Mesothelial cell of epicardium (in vitro differentiated cells): Measurements from ENCODE around the gene SMAD9. TPM values are rescaled to one million over a fixed set of nuclear protein-coding genes. Genes with fewer than 3 reads are reported as not detected.
A peak's percentile ranks its signal among the peaks of the same experiment; 100 is the strongest.

Experiments
- DNase-seq, 2 experiments: peaks; one replicate each; pipeline ENCODE4 v3.0.0; 2021; ENCODE audit warnings: low spot score in 2 of 2; ENCODE audit not compliant: unreplicated experiment in 2 of 2
- H3K27ac Mint-ChIP-seq: 2 replicates; pipeline ENCODE4 v1.8.0; 2021; ENCODE audit warnings: mixed read lengths
- H3K27me3 Mint-ChIP-seq: 2 replicates; pipeline ENCODE4 v1.8.0; 2021; ENCODE audit warnings: low read depth, mixed read lengths
- H3K36me3 Mint-ChIP-seq: 2 replicates; pipeline ENCODE4 v1.8.0; 2021; ENCODE audit warnings: mixed read lengths
- H3K4me1 Mint-ChIP-seq: 2 replicates; pipeline ENCODE4 v1.8.0; 2021; ENCODE audit warnings: mixed read lengths
- H3K4me3 Mint-ChIP-seq: 2 replicates; pipeline ENCODE4 v1.8.0; 2021; ENCODE audit warnings: mild to moderate bottlenecking, moderate library complexity, mixed read lengths
- H3K9me3 Mint-ChIP-seq: 2 replicates; pipeline ENCODE4 v1.8.0; 2021; ENCODE audit warnings: mixed read lengths
- CTCF ChIP-seq: fragments of 200-600 bp; sonication (generic); IDR thresholded peaks from one replicate; pipeline ENCODE4 v1.5.0; 2021; ENCODE audit warnings: antibody characterized with exemption; ENCODE audit not compliant: unreplicated experiment
- total RNA-seq: library from RNA; stranded (reverse); gene quantifications from 3 replicates; pipeline ENCODE4 v1.2.1, GENCODE V29; 2021

SMAD9 gene
- total RNA-seq, 1 donor from 2014 or later: 30.9 TPM

GRCh38 chr13:36915896-36916640 lies 4.0 kb downstream of the SMAD9 start:
- no peaks in the 10 kb centered on the region for H3K27me3 Mint-ChIP-seq
- TF ChIP-seq CTCF: no peak
- peak overlapping the region; percentile 80 for H3K27ac Mint-ChIP-seq
- H3K9me3 Mint-ChIP-seq: no peaks in the 10 kb centered on the region
- no peaks in the 10 kb centered on the region for H3K36me3 Mint-ChIP-seq
- H3K4me3 Mint-ChIP-seq: peak overlapping the region; percentile 35
- no peak for DNase-seq
- peaks cover 60% of the 10 kb centered on the region for H3K4me1 Mint-ChIP-seq

- Mint-ChIP-seq H3K27me3 (no peaks in the 10 kb centered on the region), H3K9me3 (no peaks in the 10 kb centered on the region), H3K4me1 (peaks cover 56% of the 10 kb centered on the region), H3K27ac (no peak overlapping the region), H3K36me3 (no peaks in the 10 kb centered on the region), H3K4me3 (no peak overlapping the region)
- DNase-seq: no peak
- TF ChIP-seq CTCF: no peak
Measured at GRCh38 chr13:36915106-36915505, 4.9 kb downstream of the SMAD9 start.

- peak overlapping the region; percentile 58 for H3K27ac Mint-ChIP-seq
Measured at GRCh38 chr13:36914648-36915047, 5.4 kb downstream of the SMAD9 start.

GRCh38 chr13:36913463-36913862 lies 6.6 kb downstream of the SMAD9 start:
- DNase-seq: no peak
- H3K36me3 Mint-ChIP-seq: no peaks in the 10 kb centered on the region
- no peak overlapping the region for H3K27ac Mint-ChIP-seq
- no peaks in the 10 kb centered on the region for H3K9me3 Mint-ChIP-seq
- H3K4me1 Mint-ChIP-seq: peaks cover 48% of the 10 kb centered on the region
- no peak for TF ChIP-seq CTCF
- no peak overlapping the region for H3K4me3 Mint-ChIP-seq
- no peaks in the 10 kb centered on the region for H3K27me3 Mint-ChIP-seq

More at GRCh38 chr13:36914648-36915047, 5.4 kb downstream of the SMAD9 start:
- H3K27me3 Mint-ChIP-seq: no peaks in the 10 kb centered on the region
- no peak overlapping the region for H3K4me3 Mint-ChIP-seq
- H3K36me3 Mint-ChIP-seq: no peaks in the 10 kb centered on the region
- peaks cover 56% of the 10 kb centered on the region for H3K4me1 Mint-ChIP-seq
- TF ChIP-seq CTCF: no peak
- no peaks in the 10 kb centered on the region for H3K9me3 Mint-ChIP-seq
- no peak for DNase-seq

- Mint-ChIP-seq H3K4me1 (peaks cover 44% of the 10 kb centered on the region), H3K27ac (no peak overlapping the region), H3K36me3 (no peaks in the 10 kb centered on the region), H3K27me3 (no peaks in the 10 kb centered on the region), H3K4me3 (no peak overlapping the region), H3K9me3 (no peaks in the 10 kb centered on the region)
- no peak for TF ChIP-seq CTCF
- DNase-seq: no peak
Measured at GRCh38 chr13:36912973-36913372, 7.1 kb downstream of the SMAD9 start.
